GM12891 (cell line): ENCODE results near the gene ESR1.

ENCODE experiments used
- PAX5 ChIP-seq: IDR thresholded peaks from 2 replicates; pipeline ENCODE4 v1.6.1; 2011; ENCODE audit warnings: low read length, moderate library complexity, mild to moderate bottlenecking; ENCODE audit not compliant: insufficient read depth, severe bottlenecking
- POLR2A ChIP-seq: IDR thresholded peaks from 2 replicates; pipeline ENCODE4 v1.6.1; 2011; ENCODE audit warnings: low read depth, low read length, control low read depth
- POLR2AphosphoS5 ChIP-seq: IDR thresholded peaks from 2 replicates; pipeline ENCODE4 v1.6.1; 2011; ENCODE audit warnings: low read depth, low read length, control low read depth
- POU2F2 ChIP-seq: IDR thresholded peaks from 2 replicates; pipeline ENCODE4 v1.6.1; 2011; ENCODE audit warnings: low read depth, mild to moderate bottlenecking, control low read depth, low read length, moderate library complexity
- SPI1 ChIP-seq: IDR thresholded peaks from 2 replicates; pipeline ENCODE4 v1.6.1; 2011; ENCODE audit warnings: low read depth, low read length, control low read depth
- TAF1 ChIP-seq: IDR thresholded peaks from 2 replicates; pipeline ENCODE4 v1.6.1; 2011; ENCODE audit warnings: low read depth, low read length, control low read depth

DNA sequence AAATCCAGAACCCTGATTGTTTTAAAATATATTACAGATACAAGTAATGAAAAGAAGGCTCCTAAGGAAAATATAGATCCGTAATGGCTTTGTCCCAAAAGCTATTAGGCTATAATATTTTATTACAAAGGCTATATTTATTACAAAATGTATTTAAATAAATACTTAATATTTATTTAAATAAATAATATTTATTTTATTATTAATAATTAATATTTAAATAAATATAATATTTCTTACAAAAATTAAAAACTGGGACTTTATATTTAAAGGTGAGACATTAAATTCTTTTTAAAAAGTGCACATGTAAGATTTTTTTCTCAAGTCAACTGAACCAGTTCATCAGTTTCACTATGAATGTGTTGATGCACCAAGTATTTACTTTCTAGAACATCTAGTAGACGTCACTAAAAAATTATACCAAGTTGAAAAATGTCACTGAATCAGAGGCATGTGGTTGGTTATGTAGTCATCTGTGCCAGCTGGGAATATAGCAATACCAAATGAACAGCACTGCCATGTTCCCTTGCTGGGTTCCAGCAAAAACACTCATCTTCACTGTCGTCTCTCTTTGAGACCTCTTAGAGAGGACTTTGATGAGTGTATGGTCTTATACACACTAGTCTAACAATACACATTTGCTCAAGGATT lies 278.9 kb downstream of the ESR1 start:
- TF ChIP-seq POLR2A: no peak
- TF ChIP-seq POLR2AphosphoS5: no peak
- no peak for TF ChIP-seq POU2F2
- TF ChIP-seq SPI1: no peak
- no peak for TF ChIP-seq PAX5
- TF ChIP-seq TAF1: no peak
